HCT116 (cell line): ENCODE results near the gene C22orf42. TPM values are rescaled to one million over a fixed set of nuclear protein-coding genes. Genes with fewer than 3 reads are reported as not detected.

Source experiments
- ATAC-seq: fragments of 200-7000 bp; cut with Tn5 transposase; 2 replicates; pipeline ENCODE4 v1.9.1; 2020; ENCODE audit warnings: mild to moderate bottlenecking, moderate library complexity
- BruUV-seq: library from RNA; stranded (reverse); fragments of 400-500 nt; replicated peaks from 2 replicates; lab custom pipeline; 2021; lab: Mats Ljungman, UMichigan
- CTCF ChIA-PET: fragments of 300-600 bp; sonication (Branson Sonifier 250); formaldehyde crosslinking; loops from one replicate; lab custom pipeline; 2021; ENCODE audit warnings: antibody characterized with exemption; lab: Charles Lee
- POLR2A ChIA-PET: fragments of 300-600, 350-600 bp; sonication (Branson Sonifier 250); formaldehyde crosslinking; loops from one replicate; lab custom pipeline; 2021; ENCODE audit warnings: antibody characterized with exemption; lab: Charles Lee
- RAD21 ChIA-PET, 2 experiments: fragments of 300-600 bp; sonication (Branson Sonifier 250); formaldehyde crosslinking; loops; one replicate each; lab custom pipeline; 2023; ENCODE audit warnings: low total read pairs in 2 of 2; ENCODE audit not compliant: uncharacterized antibody in 2 of 2, unreplicated experiment in 2 of 2, low non-redundant PET in 1 of 2; lab: Charles Lee
- DNase-seq: peaks from one replicate; pipeline ENCODE4 v3.0.0-alpha.2; 2010; ENCODE audit warnings: low read depth, low spot score
- H2AFZ ChIP-seq: fragments of 200-600 bp; shearing (Covaris generic), sonication (generic); 2 replicates; pipeline ENCODE4 v1.6.1; 2017; ENCODE audit warnings: low read depth, mixed run types, mixed read lengths, antibody characterized with exemption, low read length; ENCODE audit not compliant: poor library complexity, severe bottlenecking
- H3K27ac ChIP-seq: 2 replicates; pipeline ENCODE4 v1.5.1; 2012; ENCODE audit warnings: low read depth, low read length
- H3K27me3 ChIP-seq: fragments of 200-600 bp; sonication (generic); 2 replicates; pipeline ENCODE4 v1.6.1; 2016; ENCODE audit warnings: mixed run types, low read length, mixed read lengths; ENCODE audit not compliant: insufficient read depth
- H3K36me3 ChIP-seq, 2 experiments: fragments of 200-500 bp in 1 of 2; fragments of 200-600 bp in 1 of 2; sonication (Bioruptor generic) in 1 of 2; sonication (generic) in 1 of 2; 2 replicates each; pipeline versions ENCODE4 v1.5.1 to v1.6.1; 2014 to 2016; ENCODE audit warnings: low read length in 2 of 2, inconsistent platforms in 1 of 2, mixed read lengths in 1 of 2, mixed run types in 1 of 2; ENCODE audit not compliant: insufficient read depth in 2 of 2, control insufficient read depth in 1 of 2
- H3K4me1 ChIP-seq, 2 experiments: fragments of 200-600 bp in 1 of 2; sonication (generic) in 1 of 2; 2 replicates each; pipeline versions ENCODE4 v1.5.1 to v1.6.1; 2012 to 2017; ENCODE audit warnings: low read length in 2 of 2, inconsistent platforms in 1 of 2, mild to moderate bottlenecking in 1 of 2, mixed read lengths in 1 of 2, mixed run types in 1 of 2, moderate library complexity in 1 of 2; ENCODE audit not compliant: insufficient read depth in 2 of 2, control insufficient read depth in 1 of 2
- H3K4me2 ChIP-seq: fragments of 200-600 bp; sonication (generic); 2 replicates; pipeline ENCODE4 v1.6.1; 2017; ENCODE audit warnings: mixed run types, low read length, mixed read lengths
- H3K4me3 ChIP-seq, 2 experiments: fragments of 200-600 bp in 1 of 2; sonication (generic) in 1 of 2; replicated peaks in 1 of 2; 2 replicates each; pipeline ENCODE4 v1.5.1; 2011 to 2016; ENCODE audit warnings: low read length in 2 of 2, control low read depth in 1 of 2, low read depth in 1 of 2, mild to moderate bottlenecking in 1 of 2, mixed read lengths in 1 of 2, mixed run types in 1 of 2
- H3K79me2 ChIP-seq: fragments of 200-600 bp; sonication (generic); 2 replicates; pipeline ENCODE4 v1.6.1; 2017; ENCODE audit warnings: mild to moderate bottlenecking, mixed run types, low read length, moderate library complexity, mixed read lengths; ENCODE audit not compliant: insufficient read depth
- H3K9ac ChIP-seq: fragments of 200-600 bp; sonication (generic); 2 replicates; pipeline ENCODE4 v1.6.1; 2016; ENCODE audit warnings: low read length, mixed read lengths
- H3K9me2 ChIP-seq: fragments of 200-600 bp; sonication (generic), shearing (Covaris generic); 2 replicates; pipeline ENCODE4 v1.6.1; 2017; ENCODE audit warnings: mixed run types, mild to moderate bottlenecking, moderate library complexity; ENCODE audit not compliant: insufficient read depth
- H3K9me3 ChIP-seq, 2 experiments: fragments of 200-500 bp in 1 of 2; fragments of 200-600 bp in 1 of 2; sonication (Bioruptor generic) in 1 of 2; sonication (generic) in 1 of 2; 2 replicates each; pipeline ENCODE4 v1.6.1; 2014 to 2017; ENCODE audit warnings: low read length in 2 of 2, mixed read lengths in 2 of 2, inconsistent platforms in 1 of 2, low read depth in 1 of 2, mild to moderate bottlenecking in 1 of 2, mixed run types in 1 of 2, moderate library complexity in 1 of 2; ENCODE audit not compliant: control insufficient read depth in 1 of 2, insufficient read depth in 1 of 2
- H4K20me1 ChIP-seq: fragments of 200-600 bp; sonication (generic), shearing (Covaris generic); 2 replicates; pipeline ENCODE4 v1.6.1; 2017; ENCODE audit warnings: mixed run types, mild to moderate bottlenecking, moderate library complexity; ENCODE audit not compliant: insufficient read depth
- CBX3 ChIP-seq: IDR thresholded peaks from 2 replicates; pipeline ENCODE4 v1.6.1; 2012; ENCODE audit warnings: low read depth
- CTCF ChIP-seq, 3 experiments: fragments of 200-600 bp in 1 of 3; sonication (generic) in 1 of 3; IDR thresholded peaks in 2 of 3; conservative IDR thresholded peaks in 1 of 3; 2 replicates each; pipeline ENCODE4 v1.5.1; 2012 to 2017; ENCODE audit warnings: low read depth in 2 of 3, low read length in 2 of 3, antibody characterized with exemption in 1 of 3, borderline replicate concordance in 1 of 3, control low read depth in 1 of 3, mild to moderate bottlenecking in 1 of 3, mixed read lengths in 1 of 3, mixed run types in 1 of 3, moderate library complexity in 1 of 3; ENCODE audit not compliant: insufficient read depth in 1 of 3
- EZH2 ChIP-seq: fragments of 200-600 bp; sonication (generic); IDR thresholded peaks from 2 replicates; pipeline ENCODE4 v1.6.1; 2017; ENCODE audit warnings: antibody characterized with exemption, mixed run types
- RAD21 ChIP-seq: IDR thresholded peaks from 2 replicates; pipeline ENCODE4 v1.6.1; 2012; ENCODE audit warnings: low read depth, mild to moderate bottlenecking
- SRF ChIP-seq: IDR thresholded peaks from 2 replicates; pipeline ENCODE4 v1.6.1; 2012; ENCODE audit warnings: low read depth
- ZBTB33 ChIP-seq: IDR thresholded peaks from 2 replicates; pipeline ENCODE4 v1.6.1; 2011; ENCODE audit warnings: mild to moderate bottlenecking, low read length, moderate library complexity; ENCODE audit not compliant: insufficient replicate concordance; ENCODE audit errors: extremely low read depth
- intact Hi-C: fragments of 100-400 bp; cut with micrococcal nuclease; formaldehyde crosslinking; loops from 2 replicates; pipeline ENCODE4 v1.10.0; 2022
- total RNA-seq: library from RNA; stranded (reverse); gene quantifications from one replicate; pipeline ENCODE4 v1.2.1, GENCODE V29; 2021; ENCODE audit not compliant: unreplicated experiment

Gene C22orf42
- total RNA-seq, 1 experiment from 2014 or later, result not detected

GRCh38 chr22:32130464-32130863 lies 28.6 kb downstream of the C22orf42 start:
- H3K4me3 ChIP-seq, result no peak overlapping the region
- H3K9me2 ChIP-seq, result no peaks in the 10 kb centered on the region
- H3K4me2 ChIP-seq, result no peak overlapping the region
- intact Hi-C loops, result no loop called here
- H3K9me3 ChIP-seq, result no peaks in the 10 kb centered on the region
- H3K27ac ChIP-seq, result no peak overlapping the region
- no peak overlapping the region for H2AFZ ChIP-seq
- H3K4me1 ChIP-seq, result peaks cover 0 to 3% of the 10 kb centered on the region in 2 experiments; a peak in 2 of 4 replicates
- H3K27me3 ChIP-seq, result no peaks in the 10 kb centered on the region
- CTCF ChIA-PET, result no interaction called here
- ATAC-seq (no peak), DNase-seq (no peak)
- RAD21 ChIA-PET, result no interaction called here
- no peak overlapping the region for H3K9ac ChIP-seq
- POLR2A ChIA-PET, result no interaction called here
- no TSS peak for BruUV-seq
- no peak for TF ChIP-seq EZH2
- no peaks in the 10 kb centered on the region for H3K79me2 ChIP-seq
- no peaks in the 10 kb centered on the region for H3K36me3 ChIP-seq
- H4K20me1 ChIP-seq, result no peaks in the 10 kb centered on the region

- ChIA-PET POLR2A (no interaction called here), RAD21 (no interaction called here), CTCF (no interaction called here)
- no peaks in the 10 kb centered on the region for H3K4me1 ChIP-seq
- H3K36me3 ChIP-seq, result no peaks in the 10 kb centered on the region
- H2AFZ ChIP-seq, result no peak overlapping the region
- no peak for DNase-seq
- H3K9ac ChIP-seq, result no peak overlapping the region
- no peaks in the 10 kb centered on the region for H3K27me3 ChIP-seq
- H3K4me3 ChIP-seq, result no peak overlapping the region
- TF ChIP-seq CTCF (IDR thresholded peaks at IDR 0.05 in 2 of 3, conservative IDR thresholded peaks at IDR 0.05 in 1 of 3; ENCODE audit: borderline replicate concordance in 1 of 3, insufficient read depth in 1 of 3, low read depth in 2 of 3, low read length in 2 of 3) (peak in 2 of 3 experiments; percentile 32 to 40; a peak in 4 of 6 replicates), SRF (no peak), ZBTB33 (no peak), CBX3 (no peak), RAD21 (no peak)
- no peak overlapping the region for H3K27ac ChIP-seq
- no TSS peak for BruUV-seq
- intact Hi-C loops, result no loop called here
- no peaks in the 10 kb centered on the region for H3K9me3 ChIP-seq
- H3K4me2 ChIP-seq, result no peak overlapping the region
- no peaks in the 10 kb centered on the region for H3K79me2 ChIP-seq
- ATAC-seq, result no peak
- H3K9me2 ChIP-seq, result no peaks in the 10 kb centered on the region
- H4K20me1 ChIP-seq, result no peaks in the 10 kb centered on the region
Measured at GRCh38 chr22:32127904-32128303, 31.2 kb downstream of the C22orf42 start.
